Measurements from ENCODE around the gene LRRC10B.

The LRRC10B gene

GRCh38 chr11:61510166-61510919 is 1.8 kb downstream of the LRRC10B start:
- DNase-seq: no peak

DNA sequence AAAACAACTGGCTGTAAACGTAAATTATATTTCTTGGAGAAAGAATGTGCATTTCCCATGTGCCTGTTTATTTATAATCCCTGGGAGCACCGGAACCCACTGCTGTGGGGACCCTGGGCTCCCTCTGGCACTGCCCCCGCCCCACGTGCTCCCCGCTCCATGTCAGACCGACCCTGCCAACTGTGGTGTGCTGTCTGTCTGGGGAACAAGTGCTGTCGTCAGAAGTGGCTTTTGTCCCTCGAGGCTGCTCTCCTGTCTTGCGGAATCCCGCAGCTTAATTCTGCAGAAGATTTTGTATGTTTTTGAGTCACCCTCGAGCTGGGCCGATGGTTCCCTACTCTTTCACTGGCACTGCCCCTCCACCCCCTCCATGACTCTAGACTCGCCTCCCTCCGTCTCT is 2.4 kb downstream of the LRRC10B start:
- no peak for DNase-seq

- DNase-seq: no peak
Measured at GRCh38 chr11:61511383-61511782, 2.8 kb downstream of the LRRC10B start.

- no peak for DNase-seq
Measured at GRCh38 chr11:61512435-61512834, 3.9 kb downstream of the LRRC10B start.

DNA sequence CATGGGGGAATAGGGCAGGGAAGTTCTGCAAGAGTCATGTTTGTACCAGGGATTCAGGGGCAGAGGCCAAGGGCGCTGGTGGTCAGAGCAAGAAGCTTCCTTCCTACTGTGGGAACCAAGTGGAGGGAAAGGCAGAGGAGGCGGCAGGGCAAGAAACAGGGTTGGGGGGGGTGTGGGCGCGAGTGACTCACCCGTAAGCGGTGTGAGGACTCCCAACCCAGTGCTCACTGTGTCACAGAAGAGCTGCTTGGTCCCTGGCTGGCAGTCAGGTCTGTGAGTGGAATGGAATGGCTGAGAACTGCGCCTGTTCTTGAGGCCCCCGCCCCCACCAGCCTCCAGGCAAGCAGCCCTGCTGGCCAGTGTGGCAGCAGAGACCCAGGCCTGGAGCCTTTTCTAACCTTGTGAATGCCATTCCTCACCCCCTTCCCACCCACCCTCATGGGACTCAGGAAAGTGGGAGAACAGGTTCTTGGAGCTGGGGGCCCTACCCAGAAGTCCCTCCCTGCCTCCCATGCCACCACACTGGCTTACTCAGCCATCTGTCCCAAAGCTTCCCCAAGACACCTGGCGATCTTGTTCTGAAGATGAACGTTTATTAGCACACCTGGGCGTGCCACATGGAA is 4.7 kb downstream of the LRRC10B start:
- DNase-seq: no peak

- DNase-seq: no peak
Measured at GRCh38 chr11:61514050-61514917, 5.7 kb downstream of the LRRC10B start.

GRCh38 chr11:61515686-61516085 is 7.1 kb downstream of the LRRC10B start:
- no peak for DNase-seq

DNA sequence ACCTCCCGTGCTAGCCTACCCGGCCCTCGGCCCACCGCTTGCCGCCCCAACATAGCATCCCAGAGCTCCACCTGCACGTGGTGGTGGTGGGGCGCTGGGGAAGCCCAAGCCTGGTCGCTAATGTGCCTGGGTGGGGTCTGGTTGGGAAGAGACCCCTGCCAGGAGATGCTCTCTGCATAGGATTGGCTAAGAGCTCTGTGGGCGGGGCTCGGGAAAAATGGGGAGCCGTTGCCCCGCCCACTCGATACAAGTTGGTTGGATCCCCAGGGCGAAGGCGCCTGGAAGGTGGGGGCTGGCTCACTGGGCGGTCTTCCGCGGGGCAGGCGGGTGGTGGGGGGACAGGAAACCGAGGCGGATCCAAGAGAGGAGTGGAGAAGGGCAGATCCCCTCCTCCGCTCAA is 7.6 kb downstream of the LRRC10B start:
- no peak for DNase-seq

DNA sequence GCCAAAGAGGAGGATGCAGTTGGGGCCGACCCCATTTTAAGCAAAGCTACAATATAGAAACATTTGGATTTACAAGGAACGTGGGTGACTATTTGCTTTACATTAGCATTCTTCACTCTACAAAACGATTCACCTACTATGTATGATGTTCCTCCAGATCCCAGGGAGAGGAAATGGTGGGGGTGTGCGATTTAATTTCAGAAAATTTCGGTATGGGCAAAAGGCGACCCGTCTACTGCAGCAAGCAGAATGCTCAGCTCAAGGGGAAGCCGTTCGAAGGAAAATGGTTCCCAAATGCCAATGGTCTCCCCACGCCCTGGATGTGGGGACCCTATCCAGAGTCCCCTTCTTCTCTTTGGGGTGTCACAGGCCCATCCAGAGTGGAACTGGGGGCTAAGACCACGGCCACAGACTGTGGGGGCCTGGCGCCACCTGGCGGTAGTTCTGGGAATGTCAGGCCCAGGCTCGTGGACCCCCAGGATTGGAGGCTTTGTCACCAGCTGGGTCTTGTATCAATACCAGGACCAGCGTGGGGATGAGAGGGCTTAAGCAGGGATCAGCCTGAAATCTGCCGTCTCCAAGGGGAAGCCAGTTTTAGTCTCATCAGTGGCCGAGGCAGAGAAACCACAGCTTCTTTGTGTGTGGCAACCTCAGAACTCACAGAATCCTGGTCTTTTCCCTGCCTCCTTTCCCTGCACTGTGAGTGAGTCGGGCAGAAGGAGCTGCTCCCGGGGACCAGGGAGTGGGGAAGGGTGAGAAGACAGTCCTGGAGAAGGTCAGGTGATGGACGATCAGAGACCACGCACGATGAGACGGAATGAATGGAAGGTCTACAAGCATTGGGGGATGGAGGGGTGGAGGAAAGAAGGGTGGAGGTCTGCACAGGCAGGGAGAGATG is 8.4 kb downstream of the LRRC10B start:
- DNase-seq: no peak

GRCh38 chr11:61518032-61518795 is 9.7 kb downstream of the LRRC10B start:
- DNase-seq: no peak

GRCh38 chr11:61522881-61523280 is 14.3 kb downstream of the LRRC10B start:
- no peak for DNase-seq

GRCh38 chr11:61524446-61524845 is 15.9 kb downstream of the LRRC10B start:
- no peak for DNase-seq

- DNase-seq: no peak
Measured at GRCh38 chr11:61524963-61525587, 16.5 kb downstream of the LRRC10B start.

GRCh38 chr11:61526229-61526628 is 17.7 kb downstream of the LRRC10B start:
- no peak for DNase-seq

DNA sequence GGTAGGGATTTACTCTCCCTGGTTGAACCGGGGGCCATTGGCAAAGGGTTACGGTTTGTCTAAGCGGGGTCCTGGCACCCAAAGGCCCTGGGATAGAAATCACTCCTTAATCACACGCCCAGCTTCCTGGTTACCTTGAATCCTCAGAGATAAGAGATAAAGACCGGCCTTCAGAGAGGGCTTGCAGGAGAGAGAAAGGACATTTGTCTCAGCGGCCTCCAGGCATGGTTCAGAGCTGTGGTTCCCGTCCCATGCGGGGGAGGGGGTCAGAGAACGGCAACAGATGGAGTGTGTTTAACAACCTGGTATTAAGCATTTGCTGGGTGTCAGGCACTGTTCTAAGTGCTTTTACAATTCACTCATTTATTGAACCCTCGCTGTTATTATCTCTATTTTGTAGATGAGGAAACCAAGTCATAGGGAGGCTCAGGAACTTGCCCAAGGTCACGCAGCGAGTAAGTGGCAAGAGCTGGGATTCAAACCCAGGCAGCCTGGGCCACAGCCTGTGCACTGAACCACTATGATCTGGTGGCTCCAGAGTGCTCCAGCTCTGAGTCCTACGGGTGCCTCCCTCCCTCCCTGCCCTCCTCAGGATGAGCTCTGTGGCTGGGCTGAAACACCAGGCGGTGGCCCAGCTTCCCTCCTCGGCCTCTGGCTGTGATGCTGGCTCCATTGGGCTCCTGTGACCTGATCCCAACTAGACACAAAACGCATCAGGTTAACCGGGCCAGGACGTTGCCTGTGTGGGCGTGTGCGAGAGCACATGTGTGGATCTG is 18.6 kb downstream of the LRRC10B start:
- no peak for DNase-seq

DNA sequence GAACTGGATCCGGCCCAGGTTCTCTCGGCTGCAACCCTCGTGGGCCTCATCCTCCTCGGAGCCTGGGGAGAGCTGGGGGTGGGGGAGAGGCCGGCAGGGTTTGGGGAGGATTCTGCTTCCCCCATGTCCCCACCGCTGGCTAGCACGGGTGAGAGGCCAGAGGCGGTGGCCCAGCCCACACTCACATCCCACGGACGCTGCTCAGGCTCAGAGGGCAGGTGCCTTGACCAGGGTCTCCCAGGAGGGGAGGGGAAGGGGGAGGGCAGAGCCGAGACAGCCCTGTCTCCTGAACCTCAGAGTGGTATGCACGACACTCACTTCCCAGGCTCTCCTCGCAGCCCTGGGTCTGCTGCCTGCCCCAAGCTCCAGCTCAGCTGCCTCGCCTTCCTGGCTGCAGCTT is 19.6 kb downstream of the LRRC10B start:
- DNase-seq: no peak

- no peak for DNase-seq
Measured at GRCh38 chr11:61529537-61530225, 21.1 kb downstream of the LRRC10B start.

DNA sequence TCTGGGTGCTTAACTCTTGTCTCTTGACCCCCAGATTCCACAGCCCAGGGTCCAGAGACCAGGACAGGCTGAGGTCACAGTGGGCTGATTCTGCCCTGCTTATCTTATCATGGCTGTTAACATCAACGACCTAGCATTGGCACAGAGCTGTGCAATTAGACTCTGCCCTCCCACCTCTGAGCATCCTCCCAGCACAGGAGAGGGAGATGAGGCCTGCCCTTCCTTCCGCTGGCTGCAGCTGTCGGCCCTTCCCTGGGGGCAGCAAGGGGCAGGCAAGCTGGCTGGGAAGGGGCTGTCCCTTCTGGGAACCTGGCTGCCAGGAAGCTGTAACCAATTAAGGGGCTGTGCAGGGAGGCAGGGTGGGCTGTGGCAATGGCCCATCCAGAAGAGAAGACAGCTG is 22.5 kb downstream of the LRRC10B start:
- DNase-seq: no peak

GRCh38 chr11:61532134-61533038 is 23.8 kb downstream of the LRRC10B start:
- DNase-seq: no peak

Data from hippocampal formation (tissue), 2 donors.